RPMI7951 (cell line): ENCODE results near the gene SMYD3. TPM values are rescaled to one million over a fixed set of nuclear protein-coding genes. Genes with fewer than 3 reads are reported as not detected.
"Not testable (repeated sequence)": the region's sequence is repeated elsewhere in the genome, so short reads cannot be mapped to it uniquely, and the experiment has no call there.

Source experiments
- DNase-seq: peaks from one replicate; pipeline ENCODE4 v3.0.0-alpha.2; 2012; ENCODE audit warnings: low read depth
- total RNA-seq: library from RNA; depleted of rRNA; stranded (reverse); fragments of >200 nt; shearing (Covaris generic); gene quantifications from 2 replicates; pipeline ENCODE4 v1.2.3, GENCODE V29; 2014

The SMYD3 gene
- total RNA-seq, 1 experiment from 2014 or later, result 33.9 TPM

- no peak for DNase-seq
These were observed 151.5 kb downstream of the SMYD3 start for GRCh38 chr1:246355411-246356230.

- no peak for DNase-seq
These were observed 155.4 kb downstream of the SMYD3 start for GRCh38 chr1:246351721-246352120.

DNA sequence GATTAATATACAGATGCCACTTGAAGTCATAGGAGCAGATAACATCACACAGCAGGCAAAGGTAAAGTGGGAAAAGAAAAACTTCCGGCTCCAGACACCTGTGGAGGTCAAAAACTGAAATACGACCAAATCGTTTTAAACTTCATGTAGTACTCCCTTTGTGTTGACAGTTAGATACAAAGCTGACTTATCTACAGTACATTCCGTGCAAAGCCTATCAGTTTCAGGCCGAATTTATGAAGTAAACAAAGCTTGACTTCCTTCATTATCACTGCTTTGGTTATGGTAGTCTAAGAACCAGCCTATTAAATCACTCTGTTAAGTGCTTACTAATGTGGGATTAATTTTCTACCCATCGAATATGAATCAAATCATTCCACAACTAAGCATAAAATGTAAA, 156.3 kb downstream of the SMYD3 start:
- DNase-seq, result no peak

DNA sequence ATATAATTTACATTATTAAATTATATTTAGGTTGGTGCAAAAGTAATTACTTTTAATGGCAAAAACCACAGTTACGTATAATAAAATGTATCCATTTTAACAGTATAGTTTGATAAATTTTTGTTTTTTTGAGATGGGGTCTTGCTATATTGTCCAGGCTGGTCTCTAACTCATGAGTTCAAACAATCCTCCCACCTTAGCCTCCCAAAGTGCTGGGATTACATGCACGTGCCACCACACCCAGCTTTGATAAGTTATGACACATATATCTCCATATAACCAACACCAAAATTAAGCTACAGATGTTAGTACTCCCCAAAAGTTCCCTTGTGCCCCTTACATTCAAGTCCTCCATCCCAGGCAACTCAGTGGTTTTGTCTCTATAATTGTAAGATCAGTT, 163.1 kb downstream of the SMYD3 start:
- DNase-seq, result no peak

- DNase-seq, result no peak
These were observed 163.8 kb downstream of the SMYD3 start for GRCh38 chr1:246343251-246343650.

- DNase-seq, result no peak
These were observed 168.5 kb downstream of the SMYD3 start for GRCh38 chr1:246338546-246338945.

DNA sequence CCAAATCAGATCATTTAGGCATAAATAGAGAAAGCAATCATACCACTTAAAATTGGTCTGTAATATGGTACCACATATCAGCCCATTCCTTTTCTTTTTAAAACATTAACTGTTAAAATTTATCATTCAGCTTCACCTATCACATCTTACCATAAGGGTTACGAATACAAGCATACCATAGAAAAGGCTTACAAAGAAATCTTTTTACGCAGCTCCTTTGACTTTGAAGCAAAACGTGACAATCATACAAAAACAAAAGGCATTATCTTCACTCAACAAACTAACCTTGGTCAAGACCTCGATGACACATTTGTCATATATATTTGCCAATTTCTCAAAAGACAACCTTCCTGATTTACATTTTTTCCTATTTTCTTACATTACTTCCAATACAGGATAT, 169.0 kb downstream of the SMYD3 start:
- no peak for DNase-seq

GRCh38 chr1:246335151-246335550, 171.9 kb downstream of the SMYD3 start:
- DNase-seq, result no peak

DNA sequence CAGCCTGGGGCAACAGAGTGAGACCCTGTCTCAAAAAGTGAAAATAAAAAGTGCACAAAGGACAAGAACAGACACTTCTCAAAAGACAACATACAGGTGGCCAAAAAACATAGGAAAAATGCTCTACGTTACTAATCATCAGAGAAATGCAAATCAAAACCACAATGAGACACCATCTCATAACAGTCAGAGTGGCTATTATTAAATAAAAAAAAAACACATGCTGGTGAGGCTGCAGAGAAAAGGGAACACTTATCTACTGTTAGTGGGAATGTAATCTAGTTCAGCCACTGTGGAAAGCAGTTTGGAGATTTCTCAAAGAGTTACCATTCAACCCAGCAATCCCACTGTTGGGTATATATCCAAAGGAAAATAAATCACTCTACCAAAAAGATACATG, 173.2 kb downstream of the SMYD3 start:
- no peak for DNase-seq

- no peak for DNase-seq
These were observed 175.0 kb downstream of the SMYD3 start for GRCh38 chr1:246332078-246332477.

- no peak for DNase-seq
These were observed 177.2 kb downstream of the SMYD3 start for GRCh38 chr1:246329900-246330299.

DNA sequence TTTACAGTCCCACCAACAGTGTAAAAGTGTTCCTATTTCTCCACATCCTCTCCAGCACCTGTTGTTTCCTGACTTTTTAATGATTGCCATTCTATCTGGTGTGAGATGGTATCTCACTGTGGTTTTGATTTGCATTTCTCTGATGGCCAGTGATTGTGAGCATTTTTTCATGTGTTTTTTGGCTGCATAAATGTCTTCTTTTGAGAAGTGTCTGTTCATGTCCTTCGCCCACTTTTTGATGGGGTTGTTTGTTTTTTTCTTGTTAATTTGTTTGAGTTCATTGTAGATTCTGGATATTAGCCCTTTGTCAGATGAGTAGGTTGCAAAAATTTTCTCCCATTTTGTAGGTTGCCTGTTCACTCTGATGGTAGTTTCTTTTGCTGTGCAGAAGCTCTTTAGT, 177.8 kb downstream of the SMYD3 start:
- not testable (repeated sequence) for DNase-seq

DNA sequence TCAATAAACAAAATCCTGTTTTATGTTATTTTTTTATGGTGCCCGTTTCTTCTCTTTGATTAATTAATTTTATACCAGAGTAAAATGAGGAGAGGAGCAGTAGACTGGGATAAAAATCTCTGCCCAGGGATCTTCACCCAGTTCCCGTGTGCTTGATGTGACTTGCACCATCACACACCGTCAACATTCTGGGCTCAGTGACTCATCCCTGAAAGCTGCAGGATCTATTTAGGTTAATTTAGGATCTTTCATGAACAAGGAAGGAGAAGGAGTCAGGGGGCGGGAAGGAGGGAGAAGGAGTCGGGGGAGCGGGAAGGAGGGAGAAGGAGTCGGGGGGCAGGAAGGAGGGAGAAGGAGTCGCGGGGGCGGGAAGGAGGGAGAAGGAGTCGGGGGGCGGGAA, 182.4 kb downstream of the SMYD3 start:
- peak; percentile 4 for DNase-seq

- DNase-seq, result not testable (repeated sequence)
These were observed 183.0 kb downstream of the SMYD3 start for GRCh38 chr1:246324033-246324432.

DNA sequence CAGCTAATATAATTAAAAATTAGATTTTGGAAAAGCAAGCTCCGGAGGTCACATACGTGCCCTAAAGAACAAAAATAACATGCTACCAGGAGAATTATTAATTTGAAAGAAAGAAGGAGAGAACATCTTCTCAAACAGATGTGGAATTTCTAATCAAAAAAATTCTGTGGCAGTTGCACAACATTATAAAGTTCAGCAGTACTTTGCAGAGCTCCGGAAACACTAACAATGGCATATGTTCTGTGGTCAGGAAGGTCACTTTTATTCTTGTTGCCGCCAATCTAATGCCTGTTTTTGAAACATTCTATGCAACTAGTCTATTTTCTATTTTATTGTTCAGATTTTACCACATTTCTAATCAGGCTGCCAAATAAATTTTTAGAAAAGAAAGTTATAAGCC, 186.8 kb downstream of the SMYD3 start:
- DNase-seq, result peak; percentile 22

DNA sequence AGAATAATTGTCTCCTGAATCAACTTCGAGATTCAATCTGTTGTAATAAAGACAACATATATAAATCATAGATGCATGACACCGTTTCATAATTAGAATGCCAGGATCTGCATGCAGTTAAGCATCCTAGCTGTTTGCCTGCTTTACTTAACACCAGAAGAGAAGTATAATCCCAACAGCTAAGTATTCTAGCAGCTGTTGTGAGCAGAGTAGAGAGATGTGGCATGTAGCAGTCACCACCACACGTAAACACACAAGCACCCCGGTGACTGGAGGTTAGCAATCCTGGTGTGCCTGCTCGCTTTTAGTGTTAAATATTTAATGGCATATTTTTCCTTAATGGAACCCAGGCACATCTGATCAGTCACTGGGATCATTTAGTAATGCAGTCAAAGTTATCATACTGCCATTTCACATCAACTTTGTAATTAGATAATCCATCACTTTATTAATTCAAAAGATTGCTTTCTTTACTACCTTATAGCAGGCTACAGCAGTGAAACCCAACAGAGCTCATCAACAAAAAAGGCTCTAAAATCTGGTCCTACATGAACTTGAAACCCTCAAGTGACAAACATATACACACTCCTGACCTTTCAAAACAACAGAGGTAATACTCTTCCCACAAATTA, 187.9 kb downstream of the SMYD3 start:
- DNase-seq, result no peak

GRCh38 chr1:246318622-246319021, 188.5 kb downstream of the SMYD3 start:
- no peak for DNase-seq

GRCh38 chr1:246318036-246318359, 189.1 kb downstream of the SMYD3 start:
- DNase-seq, result no peak

DNA sequence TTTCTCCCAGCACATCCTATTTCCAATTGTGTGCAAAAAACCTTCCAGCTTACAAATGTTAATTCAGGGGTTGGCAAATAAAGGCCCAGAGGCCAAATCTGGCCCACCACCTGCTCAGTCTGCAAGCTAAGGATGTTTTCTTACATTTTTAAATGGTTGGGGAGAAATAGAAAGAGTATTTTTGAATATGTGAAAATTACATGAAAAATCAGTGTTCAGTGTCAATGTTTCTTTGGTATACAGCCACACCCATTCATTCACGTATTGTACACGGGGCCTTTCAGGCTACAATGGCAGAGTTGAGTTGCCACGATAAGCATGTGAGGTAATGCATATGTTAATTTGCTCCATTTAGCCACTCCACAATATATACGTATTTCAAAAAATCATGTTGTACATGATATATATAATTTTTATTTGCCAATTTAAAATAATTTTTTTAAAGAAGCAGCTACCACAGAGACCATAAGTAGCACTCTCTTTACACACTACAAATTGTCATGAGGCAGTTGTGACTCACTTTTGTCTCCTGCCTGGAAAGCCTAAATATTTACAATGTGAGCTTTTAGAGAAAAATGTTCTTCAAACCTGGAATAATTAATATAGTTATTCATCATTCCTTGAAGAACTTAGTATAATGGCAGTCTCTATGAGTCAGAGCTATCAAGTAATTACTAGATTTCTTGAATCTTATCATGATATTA, 189.6 kb downstream of the SMYD3 start:
- DNase-seq, result peak; percentile 16

GRCh38 chr1:246311461-246311860, 195.6 kb downstream of the SMYD3 start:
- DNase-seq, result no peak

GRCh38 chr1:246309247-246309884, 197.7 kb downstream of the SMYD3 start:
- no peak for DNase-seq

DNA sequence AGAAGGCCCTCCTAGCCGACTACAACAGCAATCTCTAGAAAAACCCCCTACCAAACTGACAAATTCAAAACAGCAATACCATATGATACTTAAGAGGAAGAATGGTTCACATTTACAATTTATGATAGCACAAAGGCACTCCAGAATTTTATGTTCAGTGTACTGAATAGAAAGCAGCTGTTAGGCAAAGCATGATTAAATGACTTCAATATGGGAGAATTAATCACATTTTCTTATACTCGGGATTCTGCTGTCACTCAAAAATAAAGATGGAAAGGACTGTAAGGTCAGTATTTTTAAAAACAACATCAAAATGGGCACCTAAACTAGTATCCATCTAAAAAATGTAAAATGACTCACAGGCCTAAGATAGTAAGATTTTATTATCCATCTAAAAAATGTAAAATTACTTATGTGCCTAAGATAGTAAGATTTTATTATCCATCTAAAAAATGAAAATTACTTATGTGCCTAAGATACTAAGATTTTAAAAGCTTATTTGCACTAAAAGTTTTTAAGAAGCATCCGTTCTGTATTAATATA, 198.5 kb downstream of the SMYD3 start:
- DNase-seq, result no peak
